HG03108 (cell line): ENCODE measurements around the gene DNAH17.

Experiments used
- ATAC-seq: cut with Tn5 transposase; IDR thresholded peaks from one replicate; pipeline ENCODE4 v1.9.1; 2021; ENCODE audit warnings: moderate library complexity; ENCODE audit not compliant: unreplicated experiment

The DNAH17 gene

GRCh38 chr17:78605429-78605828 is 28.2 kb upstream of the DNAH17 start:
- no peak for ATAC-seq

DNA sequence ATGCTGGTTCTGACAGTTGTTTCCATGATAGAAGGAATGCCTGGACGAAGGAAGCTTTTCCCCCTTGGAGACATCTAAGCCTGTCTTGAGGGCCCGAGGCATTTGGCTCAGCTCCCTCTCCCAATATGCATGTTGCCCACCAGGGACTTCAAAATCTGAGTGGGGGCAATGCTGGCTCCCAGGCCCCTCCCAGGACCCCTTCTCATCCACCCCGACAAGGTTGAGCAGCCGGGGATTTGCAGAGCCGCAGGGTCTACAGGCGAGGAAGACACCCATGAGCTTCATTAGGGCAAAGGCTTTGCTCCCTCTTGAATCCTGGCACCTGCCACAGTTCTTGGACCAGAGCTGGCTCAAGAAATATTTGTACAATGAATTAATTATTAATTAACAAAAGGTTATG is 25.1 kb upstream of the DNAH17 start:
- no peak for ATAC-seq

DNA sequence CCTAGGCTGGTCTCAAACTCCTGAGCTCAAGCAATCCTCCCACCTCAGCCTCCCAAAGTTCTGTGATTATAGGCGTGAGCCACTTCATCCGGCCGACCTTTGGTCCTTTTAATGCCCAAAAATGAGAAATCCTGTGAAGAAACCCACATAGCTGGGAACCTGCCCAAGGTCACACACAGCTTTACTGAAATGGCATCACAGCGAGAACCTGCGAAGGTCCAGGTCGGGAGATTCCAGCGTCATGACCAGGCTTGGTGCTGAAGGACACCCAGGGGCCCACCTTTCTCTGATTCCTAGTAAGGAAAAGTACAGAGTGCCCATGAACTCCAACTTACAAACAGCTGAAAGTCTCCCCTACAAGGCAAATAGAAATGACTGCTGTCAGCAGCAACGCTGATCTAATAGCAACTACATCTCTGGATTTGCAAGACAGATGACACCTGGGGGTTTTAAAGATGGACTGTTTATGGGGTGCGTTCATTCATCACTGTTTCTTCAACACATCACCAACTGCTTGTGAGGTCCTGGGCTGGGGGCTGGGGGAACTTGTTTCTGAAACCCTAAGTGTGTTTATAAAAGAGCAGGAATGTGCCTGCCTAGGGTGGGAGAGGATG is 24.5 kb upstream of the DNAH17 start:
- ATAC-seq: no peak

DNA sequence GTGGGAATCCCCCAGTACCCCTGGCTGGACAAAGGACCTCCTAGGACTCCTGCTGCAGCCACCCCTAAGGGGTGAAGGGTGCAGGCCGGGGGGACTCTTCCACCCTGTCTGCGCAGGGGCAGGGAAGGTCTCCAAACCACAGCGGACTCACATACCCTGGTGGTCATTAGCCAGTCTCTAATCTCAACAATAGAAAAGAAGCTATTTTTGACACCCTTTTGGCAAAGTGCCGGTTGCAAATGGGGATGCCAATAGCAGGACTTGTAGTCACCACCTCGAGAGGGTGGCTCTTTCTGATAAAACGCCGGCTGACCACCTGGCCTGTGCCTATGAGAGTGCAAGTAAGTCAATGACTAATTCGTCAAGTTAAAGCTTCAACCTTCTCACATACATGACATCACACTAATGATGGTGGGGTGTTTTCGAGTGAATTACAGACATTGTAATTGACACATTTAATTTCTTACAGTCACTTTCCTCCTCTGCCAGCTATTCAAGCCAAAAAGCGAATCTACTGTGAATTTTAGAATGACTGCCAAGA is 23.1 kb upstream of the DNAH17 start:
- ATAC-seq: no peak

DNA sequence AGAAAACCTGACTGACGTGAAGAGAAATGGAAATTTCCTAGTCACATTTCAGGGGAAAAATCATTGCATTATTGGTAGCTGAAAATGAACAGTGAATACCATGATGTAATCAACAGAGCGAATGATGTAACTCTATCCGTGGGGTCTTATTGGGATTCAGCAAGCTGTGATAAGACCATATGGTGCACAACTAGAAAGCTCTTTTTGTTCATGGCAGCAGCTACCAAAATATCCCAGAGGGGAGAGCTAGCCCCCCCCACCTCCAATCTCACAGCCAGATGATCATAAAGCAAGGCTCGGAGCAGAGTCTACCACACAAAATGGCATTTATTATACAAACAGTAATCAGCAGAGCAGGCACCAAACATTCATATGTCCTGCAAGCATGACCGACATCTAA is 22.2 kb upstream of the DNAH17 start:
- ATAC-seq: no peak

DNA sequence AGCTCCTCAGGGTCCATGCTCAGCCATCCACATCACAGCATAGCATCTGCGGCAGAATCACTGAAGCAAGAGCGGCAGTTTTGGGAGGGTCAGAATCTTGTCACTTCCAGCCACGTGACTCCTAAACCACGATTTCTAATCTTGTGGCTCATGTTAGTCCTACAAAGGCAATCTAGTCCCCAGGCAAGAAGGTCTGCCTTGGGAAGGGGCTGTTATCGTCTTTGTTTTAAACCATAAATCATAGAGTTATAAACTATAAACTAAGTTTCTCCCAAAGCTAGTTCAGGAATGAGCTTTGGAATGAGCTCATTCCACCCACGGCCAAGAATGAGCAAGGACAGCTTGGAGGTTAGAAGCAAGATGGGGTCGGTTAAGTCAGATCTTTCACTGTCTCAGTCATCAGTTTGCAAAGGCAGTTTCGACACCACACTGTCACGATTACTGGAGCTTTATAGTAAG is 20.8 kb upstream of the DNAH17 start:
- no peak for ATAC-seq

DNA sequence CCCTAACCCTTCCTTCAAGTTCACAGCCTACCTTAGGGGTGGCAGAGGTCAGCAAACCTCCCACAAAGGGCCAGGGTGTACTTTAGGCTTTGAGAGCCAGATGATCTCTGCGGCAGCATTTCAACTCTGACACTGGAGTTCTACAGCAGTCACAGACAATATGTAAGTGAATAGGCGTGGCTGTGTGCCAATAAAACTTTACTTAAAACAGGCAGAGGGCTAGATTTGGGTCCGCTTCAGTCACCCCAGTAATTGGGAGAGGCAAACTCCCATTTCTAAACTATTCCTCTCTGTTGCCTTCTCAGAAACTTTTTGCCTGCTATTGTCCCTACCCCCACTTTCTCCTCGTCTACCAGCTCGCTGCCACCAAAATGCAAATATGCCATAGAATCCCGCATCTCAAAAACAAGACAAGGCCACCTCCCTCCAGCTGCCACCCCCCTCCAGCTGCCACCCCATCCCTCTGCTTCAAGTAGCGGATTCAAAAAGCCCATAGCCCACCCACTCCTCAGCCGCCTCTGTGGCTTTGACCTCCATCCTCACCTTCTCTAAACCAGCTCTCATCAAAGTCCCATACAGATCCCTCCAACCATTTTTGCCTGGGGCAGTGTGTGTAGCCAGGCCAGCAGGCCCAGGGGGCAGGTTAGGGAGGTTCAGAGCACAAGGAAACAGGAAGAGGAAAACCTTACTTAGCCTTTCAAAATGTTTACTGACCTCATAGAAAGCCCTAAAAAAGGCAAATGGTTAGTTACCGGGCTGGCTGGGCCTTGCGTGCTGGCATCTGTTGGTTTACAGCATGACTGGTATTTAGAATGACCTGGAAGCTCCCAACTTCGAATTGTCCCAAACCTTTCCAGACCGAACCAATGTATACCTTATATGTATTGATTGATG is 19.9 kb upstream of the DNAH17 start:
- ATAC-seq: no peak

GRCh38 chr17:78595135-78595810 is 18.1 kb upstream of the DNAH17 start:
- no peak for ATAC-seq

GRCh38 chr17:78592991-78593329 is 15.8 kb upstream of the DNAH17 start:
- ATAC-seq: no peak

- ATAC-seq: no peak
Measured at GRCh38 chr17:78591263-78591671, 14.1 kb upstream of the DNAH17 start.

- no peak for ATAC-seq
Measured at GRCh38 chr17:78589885-78590284, 12.7 kb upstream of the DNAH17 start.

DNA sequence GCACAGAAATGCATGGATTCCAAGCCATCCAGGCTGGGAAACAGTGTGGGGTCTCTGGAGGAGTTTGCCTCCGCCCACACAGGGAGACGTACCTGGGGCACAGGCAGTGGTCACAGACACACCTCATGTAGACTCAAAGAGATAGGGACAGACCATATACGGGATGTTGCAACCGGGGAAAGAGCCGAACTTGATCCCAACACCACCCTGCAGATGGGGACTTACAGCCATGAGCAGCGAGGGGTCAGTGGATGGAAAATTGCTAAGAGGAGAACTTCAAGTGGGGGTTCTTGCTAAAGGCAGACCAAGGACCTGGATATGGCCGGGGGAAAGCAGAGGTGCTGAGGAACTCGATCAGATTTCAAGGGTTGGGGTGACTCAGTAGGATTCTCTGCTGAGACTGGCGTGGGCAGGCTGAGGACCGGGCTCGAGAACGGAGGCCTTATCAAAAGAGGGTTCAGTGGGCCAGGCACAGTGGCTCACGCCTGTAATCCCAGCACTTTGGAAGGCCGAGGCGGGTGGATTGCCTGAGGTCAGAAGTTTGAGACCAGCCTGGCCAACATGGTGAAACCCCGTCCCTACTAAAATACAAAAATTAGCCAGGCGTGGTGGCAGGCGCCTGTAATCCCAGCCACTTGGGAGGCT is 12.0 kb upstream of the DNAH17 start:
- ATAC-seq: no peak

GRCh38 chr17:78588258-78589030 is 11.2 kb upstream of the DNAH17 start:
- no peak for ATAC-seq

DNA sequence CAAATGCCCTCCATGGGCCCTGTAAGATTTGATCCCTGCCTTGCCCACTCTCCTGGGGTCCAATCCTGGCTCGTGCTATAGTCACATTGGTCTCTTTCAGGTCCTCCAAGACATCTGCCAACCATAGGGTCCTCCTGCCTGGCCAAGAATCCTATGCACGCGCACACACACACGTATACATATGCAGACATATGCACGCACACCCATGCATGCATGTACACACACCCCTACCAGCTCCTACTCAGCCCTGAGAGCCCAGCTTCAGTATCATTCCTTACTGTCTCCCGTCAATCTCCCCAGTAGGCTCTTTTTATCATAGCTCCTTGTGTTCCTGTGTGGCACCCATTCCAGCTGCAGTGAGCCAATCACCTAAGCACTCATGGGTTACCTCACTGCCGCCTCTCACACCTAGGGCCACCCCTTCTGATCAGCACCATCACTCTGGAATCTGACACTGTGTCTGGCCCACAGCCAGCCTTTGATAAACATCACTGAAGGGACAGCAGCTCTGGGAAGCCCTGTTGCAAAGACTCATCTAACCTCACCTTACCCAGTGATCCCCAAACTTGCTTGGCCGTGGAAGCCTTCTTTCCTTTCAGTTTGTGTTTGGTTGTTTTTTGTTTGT is 7.9 kb upstream of the DNAH17 start:
- no peak for ATAC-seq

DNA sequence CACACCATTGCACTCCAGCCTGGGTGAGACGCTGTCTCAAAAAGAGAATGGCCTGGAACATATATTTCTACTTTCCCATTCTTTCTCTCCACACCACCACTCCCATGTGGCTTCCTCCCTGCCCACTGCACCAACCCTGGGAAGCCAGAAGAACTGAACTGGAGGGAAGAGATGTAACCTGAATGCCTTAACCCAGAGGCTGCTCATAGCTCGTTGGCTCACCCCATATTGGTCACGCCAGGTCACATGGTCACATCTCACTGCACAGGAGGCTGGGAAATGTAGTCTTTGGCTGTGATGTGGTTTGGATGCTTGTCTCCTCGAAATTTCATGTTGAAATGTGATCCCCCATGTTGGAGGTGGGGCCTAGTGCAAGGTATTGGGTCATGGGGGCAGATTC is 5.9 kb upstream of the DNAH17 start:
- ATAC-seq: no peak

DNA sequence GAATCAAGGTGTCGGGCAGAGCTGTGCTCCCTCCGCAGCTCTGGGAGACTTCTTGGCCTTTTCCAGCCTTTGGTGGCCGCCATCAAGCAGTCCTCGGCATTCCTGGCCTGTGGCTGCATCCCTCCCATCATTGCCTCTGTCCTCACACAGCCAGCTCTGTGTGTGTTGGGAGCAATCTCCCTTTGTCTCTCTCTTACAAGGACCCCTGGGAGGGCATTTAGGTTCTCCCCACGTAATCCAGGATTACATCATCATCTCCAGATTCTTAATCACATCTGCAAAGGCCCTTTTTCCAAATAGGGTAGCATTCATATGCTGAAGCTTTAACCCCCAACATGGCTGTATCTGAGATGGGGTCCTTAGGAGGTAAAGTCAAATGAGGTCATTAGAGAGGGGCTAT is 4.1 kb upstream of the DNAH17 start:
- ATAC-seq: no peak

GRCh38 chr17:78580277-78580804 is 3.1 kb upstream of the DNAH17 start:
- no peak for ATAC-seq

DNA sequence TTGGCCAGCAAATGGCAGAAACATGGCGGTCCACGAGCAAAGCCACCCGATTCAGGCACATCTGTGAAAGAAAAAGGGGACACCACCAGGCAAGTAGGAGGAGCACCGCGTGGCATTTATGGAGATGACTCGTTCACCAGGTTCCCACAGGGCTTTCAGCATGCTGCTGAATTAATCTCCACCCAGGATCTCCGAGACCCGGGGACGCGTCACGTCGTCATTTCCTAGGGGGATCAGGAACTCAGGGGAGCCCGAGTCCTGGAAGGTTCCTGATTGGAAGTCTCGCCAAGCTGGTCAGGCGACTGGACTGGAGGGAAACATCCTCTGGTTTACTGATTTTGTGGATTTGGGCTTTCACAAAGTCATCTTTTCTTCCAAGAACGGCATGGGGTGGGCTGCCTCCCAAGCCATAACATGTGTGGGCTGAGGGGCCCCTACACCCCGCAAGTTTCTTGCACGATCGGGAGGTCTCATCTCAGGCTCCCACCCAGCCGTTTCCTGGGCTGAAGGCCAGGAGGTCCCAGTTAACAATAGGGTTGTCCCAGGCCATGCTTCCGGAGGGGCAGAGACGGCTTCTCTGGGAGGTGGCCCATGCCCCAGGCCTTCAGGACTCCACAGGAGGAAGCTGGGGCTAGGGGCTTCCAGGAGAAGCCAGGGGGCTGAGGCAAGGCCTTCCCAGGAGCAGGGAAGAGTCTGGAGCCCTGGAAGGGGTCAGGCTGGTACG is 645 bp downstream of the DNAH17 start:
- no peak for ATAC-seq

- no peak for ATAC-seq
Measured at GRCh38 chr17:78575899-78576298, 1.3 kb downstream of the DNAH17 start.
